HFF-Myc (cell line): Measurements from ENCODE around the gene AGBL5.

Experiments
- DNase-seq: peaks from one replicate; pipeline ENCODE4 v3.0.0-alpha.2; 2011; ENCODE audit warnings: low read depth; ENCODE audit errors: extremely low read depth
- H3K4me3 ChIP-seq: replicated peaks from 2 replicates; pipeline ENCODE4 v1.5.1; 2011; ENCODE audit warnings: low read depth, mild to moderate bottlenecking, control low read depth, low read length
- TF ChIP-seq, protein P1 (sequence below): IDR thresholded peaks from 2 replicates; pipeline ENCODE4 v1.5.1; 2012; ENCODE audit warnings: mild to moderate bottlenecking, low read depth, low read length, control low read depth; ENCODE audit errors: missing control alignments

Gene AGBL5

DNA sequence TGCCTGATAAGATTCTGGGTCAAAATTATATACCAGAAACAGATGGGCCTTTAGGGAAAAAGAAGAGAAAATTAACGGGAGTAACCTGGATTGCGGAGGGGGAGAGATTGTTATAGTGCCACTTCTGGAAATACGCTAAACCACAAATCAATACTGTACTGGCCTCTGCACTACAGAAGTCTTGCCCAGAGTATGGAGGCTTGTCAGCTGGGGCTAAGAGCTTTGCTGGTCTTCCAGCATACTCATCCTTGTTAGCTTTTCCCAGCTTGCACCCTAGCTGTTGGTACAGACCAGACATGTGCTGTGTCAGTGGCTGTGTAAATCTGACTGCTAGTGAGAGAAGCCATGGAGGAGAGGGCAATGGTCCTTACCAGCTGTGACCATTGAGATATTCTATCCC, 8.9 kb downstream of the AGBL5 start:
- no peak for DNase-seq
- H3K4me3 ChIP-seq = no peak overlapping the region
- TF ChIP-seq, protein P1, sequence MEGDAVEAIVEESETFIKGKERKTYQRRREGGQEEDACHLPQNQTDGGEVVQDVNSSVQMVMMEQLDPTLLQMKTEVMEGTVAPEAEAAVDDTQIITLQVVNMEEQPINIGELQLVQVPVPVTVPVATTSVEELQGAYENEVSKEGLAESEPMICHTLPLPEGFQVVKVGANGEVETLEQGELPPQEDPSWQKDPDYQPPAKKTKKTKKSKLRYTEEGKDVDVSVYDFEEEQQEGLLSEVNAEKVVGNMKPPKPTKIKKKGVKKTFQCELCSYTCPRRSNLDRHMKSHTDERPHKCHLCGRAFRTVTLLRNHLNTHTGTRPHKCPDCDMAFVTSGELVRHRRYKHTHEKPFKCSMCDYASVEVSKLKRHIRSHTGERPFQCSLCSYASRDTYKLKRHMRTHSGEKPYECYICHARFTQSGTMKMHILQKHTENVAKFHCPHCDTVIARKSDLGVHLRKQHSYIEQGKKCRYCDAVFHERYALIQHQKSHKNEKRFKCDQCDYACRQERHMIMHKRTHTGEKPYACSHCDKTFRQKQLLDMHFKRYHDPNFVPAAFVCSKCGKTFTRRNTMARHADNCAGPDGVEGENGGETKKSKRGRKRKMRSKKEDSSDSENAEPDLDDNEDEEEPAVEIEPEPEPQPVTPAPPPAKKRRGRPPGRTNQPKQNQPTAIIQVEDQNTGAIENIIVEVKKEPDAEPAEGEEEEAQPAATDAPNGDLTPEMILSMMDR = no peak

DNA sequence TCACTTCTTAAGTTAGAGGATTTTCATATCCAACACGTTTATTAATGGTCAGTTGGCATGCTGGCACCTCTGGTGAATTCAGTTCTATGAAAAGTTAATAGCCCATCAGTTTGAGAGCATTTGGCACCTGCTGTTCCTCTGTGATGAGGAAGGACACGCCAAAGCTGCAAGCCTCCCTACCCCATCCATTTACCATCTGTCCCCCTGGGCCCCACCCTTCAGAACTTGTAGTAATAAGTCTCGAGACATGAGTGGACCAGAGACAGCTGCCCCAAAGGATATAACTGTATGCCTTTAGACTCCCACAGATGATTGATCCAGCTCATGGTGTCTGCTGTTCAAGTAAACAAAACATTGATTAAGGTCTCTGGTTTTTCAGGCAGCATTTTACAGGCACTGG, 13.7 kb downstream of the AGBL5 start:
- TF ChIP-seq, protein P1 = no peak

DNA sequence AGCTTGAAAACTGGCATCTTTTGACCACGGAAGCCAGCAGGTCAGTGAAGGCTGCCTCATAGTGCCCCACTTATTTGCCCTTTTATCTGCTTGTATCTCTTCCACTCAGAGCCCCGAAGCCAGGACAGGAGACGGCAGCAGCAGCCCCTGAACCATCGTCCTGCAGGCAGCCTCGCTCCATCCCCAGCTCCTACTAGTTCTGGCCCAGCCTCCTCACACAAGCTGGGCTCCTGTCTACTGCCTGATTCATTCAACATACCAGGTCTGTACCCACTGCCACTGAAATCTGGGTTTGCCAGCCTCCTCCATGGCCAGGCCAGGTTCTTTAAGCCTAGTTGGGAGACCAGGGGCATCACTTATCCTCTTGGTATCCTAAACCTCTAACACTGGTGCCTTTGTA, 15.9 kb downstream of the AGBL5 start:
- no peak for DNase-seq
- no peak overlapping the region for H3K4me3 ChIP-seq
- TF ChIP-seq, protein P1 = no peak

More for the DNA sequence above, 13.7 kb downstream of the AGBL5 start:
- no peak overlapping the region for H3K4me3 ChIP-seq
- DNase-seq = no peak

DNA sequence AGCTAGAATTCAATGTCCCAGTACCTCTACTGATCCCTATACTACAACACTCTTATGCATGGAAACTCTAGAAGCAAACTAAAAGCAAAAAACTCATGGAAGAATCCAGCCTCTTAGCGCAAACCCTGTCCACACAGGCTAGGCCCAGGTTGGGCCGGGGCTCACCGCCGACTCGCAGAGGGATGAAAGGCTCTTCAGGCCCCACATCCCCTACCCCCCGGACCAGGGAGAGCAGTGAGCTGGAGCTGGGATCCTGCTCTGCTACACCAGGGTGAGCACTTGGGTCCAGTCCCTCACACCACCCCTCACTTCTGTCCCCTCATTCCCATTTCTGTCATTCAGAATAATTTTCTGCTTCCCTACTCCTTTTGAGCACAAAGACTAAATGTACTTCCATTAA, 18.0 kb downstream of the AGBL5 start:
- TF ChIP-seq, protein P1 = no peak
- H3K4me3 ChIP-seq = peak overlapping the region; percentile 98
- no peak for DNase-seq

DNA sequence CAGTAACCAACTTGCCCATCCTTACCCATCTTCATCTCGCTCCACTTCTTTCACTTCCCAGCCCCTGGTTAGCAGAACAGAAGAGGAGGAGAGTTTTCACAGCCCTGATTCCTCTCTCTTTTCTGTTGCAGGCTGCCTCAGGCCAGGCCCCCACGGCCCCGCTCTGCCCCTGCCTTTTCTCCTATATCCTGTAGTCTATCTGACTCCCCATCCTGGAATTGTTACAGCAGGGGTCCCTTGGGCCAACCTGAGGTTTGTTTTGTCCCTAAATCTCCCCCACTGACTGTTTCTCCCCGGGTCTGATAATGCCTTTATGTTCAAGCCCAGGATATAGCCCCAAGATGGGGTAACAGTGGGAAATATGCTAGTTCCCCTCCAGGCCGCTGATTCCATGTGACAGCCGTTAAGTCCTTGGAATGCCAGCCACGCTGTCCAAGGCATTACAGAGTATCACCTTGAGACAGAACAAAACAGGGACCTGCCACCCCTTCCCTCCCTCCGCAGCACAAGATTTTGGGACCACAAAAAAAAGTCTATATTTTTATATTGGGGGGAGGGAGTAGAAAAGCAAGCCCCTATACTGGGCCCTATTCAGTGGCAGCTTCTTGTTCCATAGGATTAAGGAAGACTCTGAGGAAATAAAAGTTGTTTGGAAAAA, 18.6 kb downstream of the AGBL5 start:
- TF ChIP-seq, protein P1 = no peak
- DNase-seq = no peak
- peak overlapping the region; percentile 98 for H3K4me3 ChIP-seq

DNA sequence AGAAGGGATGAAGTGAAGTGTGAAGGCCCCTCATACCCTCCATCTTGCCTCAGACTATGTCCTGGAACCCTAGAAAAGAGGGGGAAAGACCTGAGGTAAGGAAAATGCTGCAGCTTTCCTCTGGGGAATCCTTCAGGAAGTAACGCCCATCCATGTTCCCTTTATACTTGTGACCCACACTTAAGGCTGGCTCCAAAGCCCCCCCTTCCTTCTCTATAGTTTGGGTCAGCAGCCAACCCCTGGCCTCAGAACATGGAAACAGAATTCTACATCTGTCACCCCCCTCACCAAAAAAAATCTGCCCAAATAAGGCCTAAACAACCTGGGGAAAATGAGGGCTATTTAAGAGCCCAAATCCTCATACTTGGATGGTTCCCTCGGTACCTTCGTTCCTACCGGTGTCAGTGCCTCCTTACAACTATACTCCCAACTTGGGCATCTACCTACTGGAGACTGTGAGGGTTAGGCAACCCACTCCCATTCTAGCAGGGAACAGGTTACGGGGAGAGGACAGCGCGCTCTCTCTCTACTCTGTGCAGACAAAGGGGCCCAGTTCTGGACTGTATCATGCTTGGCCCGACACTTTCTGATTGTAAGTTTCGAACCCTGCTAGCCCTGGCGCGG, 19.3 kb downstream of the AGBL5 start:
- peak overlapping the region; percentile 98 for H3K4me3 ChIP-seq
- no peak for DNase-seq
- TF ChIP-seq, protein P1 = no peak
